HG03159 (cell line): ENCODE results near the gene SOX5.
A peak's percentile ranks its signal among the peaks of the same experiment; 100 is the strongest.

Source experiments
- ATAC-seq: cut with Tn5 transposase; IDR thresholded peaks from one replicate; pipeline ENCODE4 v1.9.1; 2021; ENCODE audit warnings: mild to moderate bottlenecking, moderate library complexity; ENCODE audit not compliant: unreplicated experiment

SOX5 gene

GRCh38 chr12:23621900-23622299, 327.6 kb downstream of the SOX5 start:
- ATAC-seq: no peak

- ATAC-seq: peak; percentile 52
Measured at GRCh38 chr12:23618718-23619117, 330.8 kb downstream of the SOX5 start.

GRCh38 chr12:23617749-23618148, 331.7 kb downstream of the SOX5 start:
- ATAC-seq: no peak

- ATAC-seq: no peak
Measured at GRCh38 chr12:23614280-23614679, 335.2 kb downstream of the SOX5 start.

GRCh38 chr12:23611320-23611719, 338.1 kb downstream of the SOX5 start:
- no peak for ATAC-seq

- ATAC-seq: no peak
Measured at GRCh38 chr12:23600919-23601318, 348.6 kb downstream of the SOX5 start.

GRCh38 chr12:23596568-23596967, 352.9 kb downstream of the SOX5 start:
- ATAC-seq: no peak

- no peak for ATAC-seq
Measured at GRCh38 chr12:23587833-23588559, 361.5 kb downstream of the SOX5 start.

GRCh38 chr12:23585782-23586163, 363.7 kb downstream of the SOX5 start:
- no peak for ATAC-seq

- ATAC-seq: no peak
Measured at GRCh38 chr12:23585156-23585781, 364.2 kb downstream of the SOX5 start.

- no peak for ATAC-seq
Measured at GRCh38 chr12:23581913-23582312, 367.6 kb downstream of the SOX5 start.

GRCh38 chr12:23579257-23579656, 370.2 kb downstream of the SOX5 start:
- no peak for ATAC-seq

- peak; percentile 92 for ATAC-seq
Measured at GRCh38 chr12:23576372-23576771, 373.1 kb downstream of the SOX5 start.

GRCh38 chr12:23569356-23569755, 380.1 kb downstream of the SOX5 start:
- ATAC-seq: no peak

- ATAC-seq: no peak
Measured at GRCh38 chr12:23566133-23566532, 383.3 kb downstream of the SOX5 start.

- ATAC-seq: no peak
Measured at GRCh38 chr12:23564451-23565152, 384.9 kb downstream of the SOX5 start.

- no peak for ATAC-seq
Measured at GRCh38 chr12:23561364-23562345, 387.8 kb downstream of the SOX5 start.

GRCh38 chr12:23560611-23561010, 388.9 kb downstream of the SOX5 start:
- ATAC-seq: peak; percentile 88

- ATAC-seq: no peak
Measured at GRCh38 chr12:23559268-23559753, 390.2 kb downstream of the SOX5 start.

- no peak for ATAC-seq
Measured at GRCh38 chr12:23556661-23557060, 392.8 kb downstream of the SOX5 start.

GRCh38 chr12:23555825-23556207, 393.7 kb downstream of the SOX5 start:
- ATAC-seq: no peak
